ENCODE measurements around the gene FHIT.

GRCh38 chr3:59953104-59953503 lies 1298.1 kb downstream of the FHIT start:
- TF ChIP-seq ZNF274 (IDR thresholded peaks at IDR 0.05; ENCODE audit: low read depth, low read length) (no peak), YY1 (IDR thresholded peaks at IDR 0.05; ENCODE audit: insufficient read depth, insufficient read length) (no peak)
